Activated CD4-positive, CD25-positive, alpha-beta regulatory T cell treated with anti-CD3 and anti-CD28 coated beads, Interleukin-2, amount 50 U/mL, for 72 hours (primary cell): ENCODE measurements around the gene MKLN1.

ENCODE experiments used
- DNase-seq: peaks from one replicate; pipeline ENCODE4 v3.0.0; 2021

Gene MKLN1

DNA sequence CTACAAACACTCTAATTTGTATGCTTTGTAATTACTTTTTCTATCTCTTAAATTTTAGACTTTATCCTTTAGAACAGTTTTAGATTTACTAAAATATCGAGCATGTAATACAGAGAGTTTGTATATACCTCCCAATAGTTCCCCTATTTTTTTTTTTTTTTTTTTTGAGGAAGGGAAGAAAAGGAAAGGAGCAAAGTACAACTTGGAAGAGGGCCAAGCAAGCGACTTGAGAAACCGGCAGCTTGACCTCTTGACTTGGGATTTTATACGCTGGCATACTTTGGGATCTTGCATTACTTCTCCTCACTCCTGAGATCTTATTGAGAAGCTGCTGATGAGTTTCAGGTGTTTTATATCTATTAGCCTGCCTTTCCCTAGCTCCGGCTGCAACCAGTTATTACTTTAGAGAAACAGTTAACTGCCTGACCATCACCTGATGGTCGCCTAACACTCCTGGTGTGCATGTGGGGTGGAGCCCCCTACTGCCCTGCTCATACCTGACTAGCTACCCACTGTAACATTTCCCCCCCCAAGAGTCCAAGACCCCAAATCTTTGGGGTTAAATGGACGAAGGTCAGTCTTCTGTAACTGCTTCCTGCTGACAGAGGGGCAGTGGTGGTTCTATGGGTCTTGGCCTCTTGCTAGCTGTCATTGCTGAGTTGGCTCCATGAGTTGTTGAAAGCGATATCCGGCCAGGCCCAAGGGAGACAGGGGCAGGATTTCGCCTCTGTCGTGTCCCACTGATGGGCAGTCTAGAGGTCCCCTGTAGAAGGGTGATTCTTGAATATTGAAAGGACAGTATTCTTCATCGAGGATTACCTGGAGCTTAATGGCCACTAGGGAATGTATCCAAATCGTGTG lies 28.5 kb downstream of the MKLN1 start:
- DNase-seq, result no peak

DNA sequence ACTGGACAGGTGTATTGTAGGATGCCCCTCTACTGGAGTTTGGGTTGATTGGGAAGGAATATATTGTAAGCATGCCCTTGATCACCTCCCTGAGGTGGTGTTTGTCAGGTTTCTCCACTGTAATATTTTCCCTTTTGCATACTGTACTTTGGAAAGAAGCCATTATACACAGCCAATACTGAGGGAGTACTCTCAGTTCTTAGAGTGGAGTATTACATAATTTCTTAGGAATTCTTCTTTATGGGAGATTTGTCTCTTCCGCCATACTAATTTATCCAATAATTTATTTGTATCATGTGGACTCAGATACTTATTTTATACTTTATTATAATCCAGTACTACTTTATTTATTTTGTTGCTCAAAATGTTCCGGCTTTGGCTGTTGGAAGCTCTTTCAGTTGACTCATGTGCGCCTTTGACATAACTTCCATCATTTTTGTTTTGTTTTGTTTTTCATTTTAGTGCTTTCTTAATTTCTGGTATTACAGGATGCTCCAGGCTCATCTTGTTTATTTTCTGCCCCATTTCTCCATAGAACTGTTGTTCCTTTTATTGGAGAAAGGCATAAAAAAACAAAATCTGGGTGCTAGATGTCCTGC lies 29.7 kb downstream of the MKLN1 start:
- DNase-seq, result no peak

DNA sequence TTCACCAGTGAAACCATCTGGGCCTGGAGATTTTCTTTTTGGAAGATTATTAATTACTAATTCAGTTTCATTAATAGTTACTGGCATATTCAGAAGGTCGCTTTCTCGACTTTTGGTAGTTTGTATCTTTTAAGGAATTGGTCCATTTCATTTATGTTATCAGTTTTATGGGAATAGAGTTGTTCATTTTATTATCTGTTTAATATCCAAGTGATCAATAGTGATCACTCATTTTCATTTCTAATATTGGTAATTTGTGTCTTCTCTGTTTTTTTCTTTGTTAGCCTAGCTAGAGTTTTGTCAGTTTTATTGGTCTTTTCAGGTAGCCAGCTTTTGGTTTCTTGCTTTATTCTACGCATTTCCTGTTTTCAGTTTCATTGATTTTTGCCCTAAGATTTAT lies 31.0 kb downstream of the MKLN1 start:
- DNase-seq, result no peak

DNA sequence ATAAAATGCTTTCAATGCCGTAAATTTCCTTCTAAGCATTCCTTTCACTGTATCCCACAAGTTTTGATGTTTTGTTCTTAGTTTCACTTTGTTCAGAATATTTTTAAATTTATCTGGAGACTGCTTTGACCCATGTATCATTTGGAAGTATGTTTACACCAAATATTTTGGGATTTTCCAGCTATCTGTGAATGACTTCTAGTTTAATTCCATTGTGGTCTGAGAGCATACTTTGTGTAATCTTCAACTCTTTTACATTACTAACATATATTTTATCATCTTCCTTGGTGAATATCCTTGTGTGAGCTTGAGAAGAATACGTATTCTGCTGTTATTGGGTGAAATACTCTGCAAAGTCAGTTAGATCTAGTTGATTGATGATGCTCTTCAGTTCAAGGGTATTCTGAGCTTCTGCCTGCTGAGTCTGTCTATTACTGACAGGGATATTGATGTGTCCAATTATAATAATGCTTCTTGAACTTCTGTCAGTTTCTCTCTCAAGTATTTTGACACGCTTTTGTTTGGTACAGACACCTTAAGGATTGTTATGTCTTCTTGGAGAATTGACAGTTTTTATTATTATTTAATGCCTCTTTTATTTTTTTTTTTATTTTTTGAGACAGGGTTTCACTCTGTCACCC lies 31.6 kb downstream of the MKLN1 start:
- no peak for DNase-seq

DNA sequence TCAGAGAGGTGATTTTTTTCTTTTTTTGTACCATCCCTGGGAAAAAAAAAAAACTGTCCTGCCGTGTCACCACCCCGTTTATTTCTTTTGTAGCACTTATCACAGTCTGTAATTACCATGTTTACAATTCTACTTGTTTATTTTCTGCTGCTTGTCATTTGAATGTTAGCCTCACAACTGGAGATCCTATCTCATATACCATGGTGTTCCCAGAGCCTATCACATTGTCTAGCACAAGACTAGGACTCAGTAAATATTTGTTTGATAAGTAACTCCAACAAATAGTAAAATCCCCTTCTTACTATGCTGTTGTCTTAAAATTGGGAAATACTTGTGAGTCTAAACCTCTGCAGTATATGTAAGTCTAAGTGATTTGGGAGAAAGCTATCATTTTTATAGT lies 36.0 kb downstream of the MKLN1 start:
- DNase-seq, result no peak

DNA sequence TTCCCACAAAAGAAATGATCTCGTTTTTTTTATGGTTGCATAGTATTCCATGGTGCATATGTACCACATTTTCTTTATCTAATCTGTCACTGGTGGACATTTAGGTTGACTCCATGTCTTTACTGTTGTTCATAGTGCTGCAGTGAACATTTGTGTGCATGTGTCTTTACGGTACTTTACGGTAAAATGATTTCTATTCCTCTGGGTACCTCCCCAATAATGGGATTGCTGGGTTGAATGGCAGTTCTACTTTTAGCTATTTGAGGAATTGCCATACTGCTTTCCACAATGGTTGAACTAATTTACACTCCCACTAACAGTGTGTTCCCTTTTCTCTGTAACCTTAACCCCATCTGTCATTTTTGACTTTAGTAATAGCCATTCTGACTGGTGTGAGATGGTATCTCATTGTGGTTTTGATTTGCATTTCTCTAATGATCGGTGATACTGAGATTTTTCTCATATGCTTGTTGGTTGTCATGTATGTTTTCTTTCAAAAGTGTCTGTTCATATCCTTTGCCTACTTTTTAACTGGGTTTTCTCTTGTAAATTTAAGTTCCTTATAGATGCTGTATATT lies 37.2 kb downstream of the MKLN1 start:
- DNase-seq, result no peak

DNA sequence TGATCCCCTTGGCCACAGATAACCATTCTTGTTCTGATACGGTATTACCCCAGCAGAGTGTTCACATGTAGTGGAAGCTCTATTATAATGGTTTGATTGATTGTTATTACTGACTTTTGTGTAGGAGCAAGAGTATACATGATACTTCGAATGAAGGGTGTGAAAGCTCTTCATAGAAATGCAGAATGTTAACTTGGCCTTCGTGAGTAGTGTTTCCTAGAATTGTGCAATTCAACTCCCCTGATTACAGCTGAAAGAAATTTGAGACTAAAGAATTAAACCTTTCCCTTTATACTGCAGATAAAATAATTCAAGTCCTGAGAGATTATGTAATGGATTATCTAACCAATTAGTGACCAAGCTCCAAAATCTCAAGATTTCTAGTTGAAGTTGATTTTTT lies 38.2 kb downstream of the MKLN1 start:
- no peak for DNase-seq

DNA sequence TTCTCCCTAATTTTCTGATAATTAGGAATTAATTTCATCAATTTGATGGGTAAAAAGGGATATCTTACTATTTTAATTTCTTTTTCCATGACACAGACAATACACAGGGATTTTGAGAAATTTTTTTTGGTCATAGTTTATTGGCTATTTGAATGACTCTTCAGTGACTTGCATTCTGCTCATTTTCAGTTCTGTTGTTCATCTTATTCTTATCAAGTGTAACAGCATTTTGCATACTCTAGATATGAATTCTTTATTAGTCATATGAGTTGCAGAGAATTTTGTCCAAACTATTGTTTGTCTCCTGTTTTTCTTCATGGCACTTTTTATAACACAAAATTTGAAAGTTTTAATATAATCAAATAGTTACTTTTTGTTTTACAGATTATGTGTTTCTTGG lies 41.7 kb downstream of the MKLN1 start:
- no peak for DNase-seq

DNA sequence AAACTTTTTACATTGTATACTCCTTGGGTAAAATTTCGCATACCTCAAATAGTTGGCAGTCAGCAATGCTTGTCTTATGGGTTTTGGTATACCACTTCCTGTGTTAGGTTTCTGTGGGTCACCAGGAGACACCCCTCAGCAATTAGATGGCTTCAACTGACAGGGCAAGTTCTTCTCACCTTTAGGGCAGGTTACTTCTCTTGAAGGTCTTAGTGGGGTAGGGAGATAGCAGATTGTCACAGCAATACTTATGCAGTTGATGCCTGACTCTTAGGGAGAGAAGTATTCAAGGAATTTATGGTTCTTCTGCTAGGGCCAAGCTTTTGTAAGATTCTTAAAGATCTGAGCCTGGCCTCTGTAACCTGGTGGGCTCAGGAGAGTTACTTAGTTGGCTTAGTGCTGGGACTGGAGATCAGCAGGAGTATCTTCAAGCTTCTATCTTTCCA lies 42.9 kb downstream of the MKLN1 start:
- DNase-seq, result no peak

DNA sequence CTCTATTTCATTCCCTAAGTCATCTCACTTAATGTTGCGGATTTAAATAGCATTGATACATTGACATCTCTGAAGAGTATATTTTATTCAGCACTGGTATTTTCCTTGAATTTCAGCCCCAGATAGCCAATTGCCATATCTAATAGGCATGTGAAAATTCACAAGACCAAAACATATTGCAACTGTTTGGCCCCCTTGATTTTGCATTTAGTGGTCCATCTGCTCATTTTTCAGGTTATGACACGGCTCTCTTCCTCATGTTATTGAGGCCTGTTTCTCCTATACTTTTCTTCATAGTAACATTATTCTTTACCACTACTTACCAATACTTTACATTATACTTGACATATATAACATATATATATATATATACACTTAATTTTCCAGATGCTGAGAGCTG lies 43.7 kb downstream of the MKLN1 start:
- DNase-seq, result no peak

DNA sequence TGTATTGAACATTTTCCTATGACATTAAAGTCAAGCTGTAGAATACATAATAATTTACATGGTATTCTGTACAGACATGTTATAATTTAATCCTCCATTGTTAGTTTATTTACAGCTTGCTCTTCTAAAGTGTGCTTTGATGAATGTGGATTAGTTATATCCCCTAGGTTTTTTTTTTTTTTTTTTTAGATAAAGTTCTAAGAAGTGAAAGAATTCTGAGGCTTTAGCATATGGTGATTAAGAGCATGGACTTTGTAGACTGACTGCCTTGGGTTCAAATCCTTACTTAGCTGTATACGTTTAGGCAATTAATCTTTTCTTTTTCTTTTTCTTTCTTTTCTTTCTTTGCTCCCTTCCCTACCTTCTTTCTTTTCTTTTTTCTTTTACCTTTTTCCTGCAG lies 44.9 kb downstream of the MKLN1 start:
- no peak for DNase-seq

DNA sequence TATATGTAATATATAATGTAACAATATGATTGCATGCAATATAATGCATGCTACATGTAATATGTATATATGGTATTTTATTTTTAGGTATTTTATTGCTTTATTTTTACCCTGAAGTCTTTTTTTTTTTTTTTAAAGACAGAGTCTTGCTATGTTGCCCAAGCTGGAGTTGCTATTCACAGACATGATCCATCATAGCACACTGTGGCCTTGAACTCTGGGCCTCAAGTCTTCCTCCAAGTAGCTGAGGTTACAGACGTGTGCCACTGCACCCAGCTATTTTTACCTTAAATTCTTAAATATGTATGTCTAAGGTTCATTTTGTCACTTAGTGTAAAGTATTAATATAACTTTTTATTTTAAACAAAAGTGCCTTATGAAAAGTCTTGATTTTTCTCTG lies 47.1 kb downstream of the MKLN1 start:
- no peak for DNase-seq

DNA sequence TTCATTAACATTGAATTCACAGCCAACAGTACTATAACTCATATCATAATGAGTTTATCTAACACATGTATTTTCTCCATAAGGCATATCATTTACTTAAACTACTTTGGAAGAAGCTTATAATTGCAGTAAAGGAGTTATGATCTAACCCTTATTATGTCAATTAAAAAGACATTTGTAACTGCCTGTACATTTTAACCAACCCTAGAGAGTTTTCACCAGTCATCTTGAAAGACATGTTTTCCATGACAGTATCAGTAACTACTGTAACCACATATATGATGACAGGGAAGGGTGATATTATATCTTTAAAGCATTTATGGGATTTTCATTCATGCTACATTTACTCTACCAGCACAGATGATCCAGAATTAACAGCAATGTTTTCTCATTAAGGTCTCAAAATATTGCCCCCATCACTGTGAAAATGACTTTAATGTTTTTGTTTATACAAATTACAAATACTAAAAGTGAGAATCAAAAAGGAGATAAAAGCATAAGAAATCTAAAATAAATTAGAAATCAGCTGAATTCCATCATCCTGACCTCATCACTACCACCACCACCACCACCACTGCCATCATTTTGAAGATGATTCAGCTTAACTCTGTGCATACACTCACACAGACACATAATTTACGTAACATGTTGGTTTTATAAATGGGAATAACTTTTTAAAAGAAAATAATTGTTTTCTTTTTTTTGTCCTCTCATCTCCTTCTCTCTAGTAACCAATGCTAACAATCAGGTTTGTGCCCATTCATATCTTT lies 53.6 kb downstream of the MKLN1 start:
- DNase-seq, result no peak

DNA sequence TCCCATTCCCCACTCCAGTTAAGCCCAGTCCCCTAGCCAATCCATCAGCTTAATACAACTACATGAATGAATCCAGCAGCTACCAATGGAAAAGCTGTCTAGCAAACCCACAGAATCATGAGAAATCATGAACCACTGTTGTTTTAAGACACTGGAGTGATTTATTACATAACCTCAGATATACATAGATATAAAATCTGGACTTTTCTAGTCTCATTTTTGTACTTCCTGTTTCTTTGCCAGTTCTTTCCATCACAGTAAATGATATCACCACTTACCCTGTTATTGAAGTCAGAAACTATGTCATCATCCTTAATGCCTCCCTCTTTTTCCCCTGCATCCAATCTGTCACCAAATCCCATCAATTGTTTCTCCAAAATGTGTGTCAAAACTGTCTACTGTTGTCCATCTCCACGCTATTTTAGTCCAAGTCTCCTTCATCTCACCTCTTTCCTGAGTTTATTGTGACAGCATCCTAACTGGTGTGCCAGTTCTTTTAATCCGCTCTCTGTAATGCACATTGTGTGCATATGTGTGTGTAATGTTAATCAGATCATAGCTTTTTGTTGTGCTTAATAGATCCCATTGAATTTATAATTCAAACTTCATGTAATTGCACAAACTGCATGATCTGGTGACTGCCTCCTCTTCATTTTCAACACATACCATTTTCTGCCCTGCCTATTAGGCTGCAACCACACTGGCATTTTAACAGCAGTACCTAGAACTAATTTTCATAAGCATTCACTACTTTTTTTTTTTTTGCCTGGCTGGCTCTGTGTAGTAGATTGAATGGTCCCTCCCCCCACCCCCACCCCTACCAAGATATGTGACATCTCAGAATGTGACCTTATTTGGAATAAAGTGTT lies 56.0 kb downstream of the MKLN1 start:
- DNase-seq, result no peak

DNA sequence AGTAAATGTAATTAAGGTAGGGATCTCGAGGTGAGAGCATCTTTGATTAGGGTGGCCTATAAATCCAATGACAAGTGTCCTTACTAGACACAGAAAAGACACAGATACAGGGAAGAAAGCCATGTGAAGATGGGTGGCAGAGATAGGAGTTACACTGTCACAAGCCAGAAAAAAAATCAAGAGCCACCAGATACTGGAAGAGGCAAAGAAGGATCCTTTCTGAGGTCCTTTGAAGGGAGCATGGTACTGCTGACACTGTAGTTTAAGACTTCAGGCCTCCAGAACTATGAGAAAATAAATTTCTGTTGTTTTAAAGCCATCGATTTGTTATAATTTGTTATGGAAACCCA lies 56.6 kb downstream of the MKLN1 start:
- no peak for DNase-seq

DNA sequence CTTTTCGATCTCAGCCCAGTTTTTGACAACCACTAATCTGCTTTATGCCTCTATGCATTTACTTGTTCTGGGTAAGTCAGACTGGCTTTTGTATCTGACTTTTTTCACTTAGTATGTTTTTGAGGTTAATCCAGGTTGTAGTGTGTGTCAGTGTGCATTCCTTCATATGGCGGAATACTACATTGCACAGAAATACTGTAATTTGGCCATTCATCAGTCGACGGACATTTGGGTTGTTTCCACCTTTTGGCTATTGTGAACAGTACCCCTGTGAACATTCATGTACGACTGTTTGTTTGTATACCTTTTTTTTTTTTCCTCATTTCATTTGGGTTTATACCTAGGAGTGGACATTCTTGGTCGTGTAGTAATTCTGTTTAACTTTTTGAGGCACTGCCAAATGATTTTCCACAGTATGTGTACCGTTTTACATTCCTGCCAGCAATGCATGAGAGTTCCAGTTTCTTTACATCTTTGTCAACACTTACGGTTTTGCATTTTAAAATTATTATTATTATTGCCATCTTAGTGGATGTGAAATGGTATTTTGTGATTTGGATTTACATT lies 57.4 kb downstream of the MKLN1 start:
- DNase-seq, result no peak

DNA sequence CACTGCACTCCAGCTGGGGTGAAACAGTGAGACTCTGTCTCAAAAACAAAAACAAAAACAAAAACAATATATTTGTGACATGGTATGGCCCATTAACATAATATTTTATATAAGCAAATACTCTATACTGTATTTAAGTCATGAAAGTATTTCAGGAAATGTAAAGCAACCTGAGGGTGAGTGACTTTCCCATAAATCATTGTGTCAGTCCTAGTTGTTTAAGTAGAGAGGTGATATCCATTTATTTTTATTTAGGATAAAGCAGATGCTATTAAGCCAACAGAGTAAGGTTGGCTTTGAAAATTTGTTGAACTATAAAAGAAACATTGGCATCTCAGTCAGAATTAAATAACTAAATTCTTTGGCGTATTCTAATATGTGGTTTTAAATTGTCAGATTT lies 60.5 kb downstream of the MKLN1 start:
- DNase-seq, result no peak

DNA sequence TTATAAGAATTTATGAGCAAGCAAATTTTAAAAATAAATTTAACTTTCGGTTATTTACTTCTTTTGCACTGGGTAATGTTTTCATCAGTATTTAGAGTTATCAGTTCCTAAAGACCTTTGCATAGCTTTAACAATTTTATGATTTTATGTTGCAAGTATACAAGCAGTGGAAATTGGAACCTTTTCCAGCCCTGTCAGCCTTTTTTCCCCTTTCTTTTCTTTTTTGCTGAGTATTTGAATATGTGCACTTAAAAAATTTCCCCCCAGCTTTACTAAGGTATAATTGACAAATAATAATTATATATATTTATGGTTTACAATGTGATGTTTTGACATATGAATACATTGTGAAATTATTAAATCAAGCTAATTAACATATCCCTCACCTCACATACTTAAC lies 62.6 kb downstream of the MKLN1 start:
- no peak for DNase-seq

DNA sequence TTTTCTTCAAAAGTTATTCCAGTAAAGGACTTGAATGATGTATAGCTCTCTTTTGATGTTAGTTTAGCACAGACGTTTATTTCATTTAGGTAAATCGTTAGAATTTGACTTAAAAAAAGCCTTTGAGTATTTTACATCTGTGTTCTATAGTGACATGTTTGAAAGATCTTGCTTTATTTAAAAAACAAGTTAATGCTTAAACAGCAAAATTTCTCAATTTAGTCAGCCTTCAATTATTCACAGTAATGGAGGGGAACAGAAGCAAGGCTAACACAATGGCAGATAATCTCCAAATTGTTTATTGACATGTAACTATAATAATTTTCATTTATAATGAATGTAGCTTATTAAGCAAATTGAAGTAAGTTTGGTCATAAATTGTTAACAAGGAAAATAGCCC lies 63.5 kb downstream of the MKLN1 start:
- no peak for DNase-seq

DNA sequence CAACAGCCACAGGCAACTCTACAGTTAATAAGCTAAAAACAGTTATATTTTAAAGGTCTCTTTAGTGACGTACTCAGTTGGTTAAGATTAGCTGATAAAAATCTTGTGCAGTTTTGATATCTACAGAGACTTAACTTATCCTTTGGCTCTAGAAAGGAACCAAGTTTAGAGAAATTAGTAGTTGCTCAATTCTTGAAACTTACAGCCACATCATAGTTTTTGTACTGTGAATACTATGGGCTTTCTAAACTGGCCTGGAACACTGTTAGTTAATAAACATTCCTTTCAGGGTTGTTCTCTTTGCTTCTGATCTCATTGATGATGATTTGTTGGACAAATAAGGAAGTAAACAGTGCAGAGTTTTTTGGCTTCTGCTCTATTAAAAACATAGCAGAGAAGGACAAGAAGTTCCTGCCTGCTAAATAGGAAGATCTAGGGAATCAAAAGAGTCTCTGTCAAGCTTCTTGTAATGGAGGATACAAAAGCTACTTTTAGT lies 73.1 kb downstream of the MKLN1 start:
- no peak for DNase-seq

DNA sequence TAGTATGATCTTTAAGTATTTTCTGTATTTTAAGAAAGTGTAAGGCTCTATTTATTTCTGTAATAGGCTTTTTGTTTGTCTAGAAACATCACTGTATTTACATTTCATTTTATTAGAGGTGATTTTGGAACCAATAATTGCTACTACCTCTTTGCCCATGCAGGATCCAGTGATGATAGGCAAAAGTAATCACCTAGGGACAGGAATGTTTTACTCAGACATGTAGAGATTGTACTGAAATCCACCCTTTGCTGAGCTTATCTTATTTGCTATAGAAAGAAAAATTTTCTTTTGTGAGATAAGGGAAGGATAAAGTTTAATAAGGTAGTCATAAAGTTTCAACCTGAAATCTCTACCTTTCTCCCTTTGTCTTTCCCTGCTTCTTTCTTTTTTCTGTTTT lies 73.5 kb downstream of the MKLN1 start:
- no peak for DNase-seq

DNA sequence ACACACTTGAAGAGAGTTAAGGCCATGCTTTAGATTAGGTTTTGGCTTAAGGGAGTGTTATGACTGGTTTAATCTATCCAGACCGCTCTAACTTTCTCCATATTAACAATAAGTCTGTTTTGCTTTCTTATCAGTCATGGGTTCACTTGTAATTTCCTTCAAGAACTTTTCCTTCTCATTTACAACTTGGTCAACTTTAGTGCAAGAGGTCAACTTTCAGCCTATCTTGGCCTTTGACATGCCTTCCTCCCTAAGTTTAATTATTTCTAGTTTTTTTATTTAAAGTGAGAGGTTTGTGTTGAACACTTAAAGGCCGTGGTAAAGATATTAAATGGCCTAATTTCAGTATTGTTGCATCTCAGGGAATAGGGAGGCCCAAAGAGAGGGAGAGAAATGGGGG lies 75.6 kb downstream of the MKLN1 start:
- DNase-seq, result no peak
